GM23248 (cell line): ENCODE data around the gene B4GAT1.

Source experiments
- EZH2 ChIP-seq: fragments of 200-600 bp; sonication (generic); IDR thresholded peaks from 2 replicates; pipeline ENCODE4 v1.6.1; 2018; ENCODE audit warnings: antibody characterized with exemption, mild to moderate bottlenecking; ENCODE audit not compliant: insufficient read depth, poor library complexity, severe bottlenecking
- EZH2phosphoT487 ChIP-seq: fragments of 200-600 bp; sonication (generic); IDR thresholded peaks from 2 replicates; pipeline ENCODE4 v1.6.1; 2018; ENCODE audit warnings: antibody characterized with exemption, moderate library complexity, mild to moderate bottlenecking, low read depth; ENCODE audit not compliant: insufficient read depth

GRCh38 chr11:66334605-66335442 is 12.6 kb downstream of the B4GAT1 start:
- no peak for TF ChIP-seq EZH2
- no peak for TF ChIP-seq EZH2phosphoT487
